ENCODE data around the gene GASK1B.
A peak's percentile ranks its signal among the peaks of the same experiment; 100 is the strongest.

The GASK1B gene

GRCh38 chr4:158197194-158197776 lies 24.5 kb upstream of the GASK1B start:
- Mint-ChIP-seq H3K27ac (no peak overlapping the region), H3K27me3 (no peaks in the 10 kb centered on the region), H3K4me3 (no peak overlapping the region), H3K36me3 (no peaks in the 10 kb centered on the region), H3K4me1 (no peaks in the 10 kb centered on the region), H3K9me3 (no peaks in the 10 kb centered on the region)
- ATAC-seq: no peak

GRCh38 chr4:158195297-158195696 lies 22.5 kb upstream of the GASK1B start:
- H3K4me3 Mint-ChIP-seq: no peak overlapping the region
- no peaks in the 10 kb centered on the region for H3K9me3 Mint-ChIP-seq
- H3K27me3 Mint-ChIP-seq: no peaks in the 10 kb centered on the region
- no peaks in the 10 kb centered on the region for H3K36me3 Mint-ChIP-seq
- ATAC-seq: no peak
- no peak overlapping the region for H3K27ac Mint-ChIP-seq
- H3K4me1 Mint-ChIP-seq: no peaks in the 10 kb centered on the region

- Mint-ChIP-seq H3K27ac (no peak overlapping the region), H3K36me3 (no peaks in the 10 kb centered on the region), H3K4me1 (no peaks in the 10 kb centered on the region), H3K4me3 (no peak overlapping the region), H3K27me3 (no peaks in the 10 kb centered on the region), H3K9me3 (no peaks in the 10 kb centered on the region)
- no peak for ATAC-seq
Measured at GRCh38 chr4:158193171-158193749, 20.4 kb upstream of the GASK1B start.

- H3K4me3 Mint-ChIP-seq: no peak overlapping the region
- ATAC-seq: no peak
- H3K27ac Mint-ChIP-seq: no peak overlapping the region
- H3K4me1 Mint-ChIP-seq: no peaks in the 10 kb centered on the region
- no peaks in the 10 kb centered on the region for H3K36me3 Mint-ChIP-seq
- H3K9me3 Mint-ChIP-seq: no peaks in the 10 kb centered on the region
- no peaks in the 10 kb centered on the region for H3K27me3 Mint-ChIP-seq
Measured at GRCh38 chr4:158192439-158193158, 19.8 kb upstream of the GASK1B start.

- no peak overlapping the region for H3K4me3 Mint-ChIP-seq
- no peak overlapping the region for H3K27ac Mint-ChIP-seq
- no peaks in the 10 kb centered on the region for H3K4me1 Mint-ChIP-seq
- H3K27me3 Mint-ChIP-seq: no peaks in the 10 kb centered on the region
- H3K36me3 Mint-ChIP-seq: no peaks in the 10 kb centered on the region
- H3K9me3 Mint-ChIP-seq: no peaks in the 10 kb centered on the region
- ATAC-seq: no peak
Measured at GRCh38 chr4:158190718-158191117, 17.9 kb upstream of the GASK1B start.

GRCh38 chr4:158189422-158189821 lies 16.6 kb upstream of the GASK1B start:
- no peaks in the 10 kb centered on the region for H3K9me3 Mint-ChIP-seq
- H3K4me1 Mint-ChIP-seq: no peaks in the 10 kb centered on the region
- ATAC-seq: no peak
- no peak overlapping the region for H3K27ac Mint-ChIP-seq
- H3K27me3 Mint-ChIP-seq: no peaks in the 10 kb centered on the region
- H3K36me3 Mint-ChIP-seq: no peaks in the 10 kb centered on the region
- H3K4me3 Mint-ChIP-seq: no peak overlapping the region

GRCh38 chr4:158186815-158187214 lies 14.0 kb upstream of the GASK1B start:
- H3K27me3 Mint-ChIP-seq: no peaks in the 10 kb centered on the region
- no peaks in the 10 kb centered on the region for H3K4me1 Mint-ChIP-seq
- ATAC-seq: no peak
- H3K27ac Mint-ChIP-seq: no peak overlapping the region
- H3K9me3 Mint-ChIP-seq: no peaks in the 10 kb centered on the region
- H3K36me3 Mint-ChIP-seq: no peaks in the 10 kb centered on the region
- H3K4me3 Mint-ChIP-seq: no peak overlapping the region

GRCh38 chr4:158182736-158183135 lies 9.9 kb upstream of the GASK1B start:
- Mint-ChIP-seq H3K27ac (no peak overlapping the region), H3K9me3 (no peaks in the 10 kb centered on the region), H3K4me3 (no peak overlapping the region), H3K27me3 (no peaks in the 10 kb centered on the region), H3K36me3 (no peaks in the 10 kb centered on the region), H3K4me1 (no peaks in the 10 kb centered on the region)
- ATAC-seq: no peak

- Mint-ChIP-seq H3K9me3 (no peaks in the 10 kb centered on the region), H3K36me3 (no peaks in the 10 kb centered on the region), H3K4me3 (no peak overlapping the region), H3K27me3 (no peaks in the 10 kb centered on the region), H3K4me1 (no peaks in the 10 kb centered on the region), H3K27ac (no peak overlapping the region)
- no peak for ATAC-seq
Measured at GRCh38 chr4:158181906-158182305, 9.1 kb upstream of the GASK1B start.

- no peaks in the 10 kb centered on the region for H3K36me3 Mint-ChIP-seq
- H3K9me3 Mint-ChIP-seq: no peaks in the 10 kb centered on the region
- no peak for ATAC-seq
- H3K27ac Mint-ChIP-seq: no peak overlapping the region
- H3K4me3 Mint-ChIP-seq: no peak overlapping the region
- H3K4me1 Mint-ChIP-seq: no peaks in the 10 kb centered on the region
- no peaks in the 10 kb centered on the region for H3K27me3 Mint-ChIP-seq
Measured at GRCh38 chr4:158179465-158179864, 6.6 kb upstream of the GASK1B start.

GRCh38 chr4:158176776-158177175 lies 4.0 kb upstream of the GASK1B start:
- no peak overlapping the region for H3K4me3 Mint-ChIP-seq
- no peak overlapping the region for H3K27ac Mint-ChIP-seq
- H3K36me3 Mint-ChIP-seq: no peaks in the 10 kb centered on the region
- peaks cover 7% of the 10 kb centered on the region for H3K27me3 Mint-ChIP-seq
- no peak for ATAC-seq
- no peaks in the 10 kb centered on the region for H3K9me3 Mint-ChIP-seq
- peaks cover 6% of the 10 kb centered on the region for H3K4me1 Mint-ChIP-seq

GRCh38 chr4:158176108-158176507 lies 3.3 kb upstream of the GASK1B start:
- Mint-ChIP-seq H3K36me3 (no peaks in the 10 kb centered on the region), H3K27ac (no peak overlapping the region), H3K27me3 (peaks cover 10% of the 10 kb centered on the region), H3K4me1 (peaks cover 7% of the 10 kb centered on the region), H3K4me3 (no peak overlapping the region), H3K9me3 (no peaks in the 10 kb centered on the region)
- peak; percentile 15 for ATAC-seq

GRCh38 chr4:158170691-158171561 lies 1.9 kb downstream of the GASK1B start:
- Mint-ChIP-seq H3K27ac (no peak overlapping the region), H3K27me3 (peaks cover 21% of the 10 kb centered on the region), H3K36me3 (no peaks in the 10 kb centered on the region), H3K4me1 (peaks cover 7% of the 10 kb centered on the region), H3K9me3 (no peaks in the 10 kb centered on the region), H3K4me3 (no peak overlapping the region)
- no peak for ATAC-seq

GRCh38 chr4:158169931-158170690 lies 2.7 kb downstream of the GASK1B start:
- H3K4me3 Mint-ChIP-seq: no peak overlapping the region
- no peak for ATAC-seq
- no peaks in the 10 kb centered on the region for H3K9me3 Mint-ChIP-seq

GRCh38 chr4:158169506-158169905 lies 3.3 kb downstream of the GASK1B start:
- ATAC-seq: no peak
- H3K27ac Mint-ChIP-seq: no peak overlapping the region
- peaks cover 7% of the 10 kb centered on the region for H3K4me1 Mint-ChIP-seq
- H3K36me3 Mint-ChIP-seq: no peaks in the 10 kb centered on the region
- no peaks in the 10 kb centered on the region for H3K9me3 Mint-ChIP-seq
- H3K4me3 Mint-ChIP-seq: no peak overlapping the region
- peaks cover 21% of the 10 kb centered on the region for H3K27me3 Mint-ChIP-seq

More at GRCh38 chr4:158169931-158170690, 2.7 kb downstream of the GASK1B start:
- Mint-ChIP-seq H3K27ac (no peak overlapping the region), H3K27me3 (peaks cover 21% of the 10 kb centered on the region), H3K36me3 (no peaks in the 10 kb centered on the region), H3K4me1 (peaks cover 7% of the 10 kb centered on the region)

Measured in stimulated activated memory B cell treated with anti-CD40 and anti-IgM and Interleukin-4, amounts not matched to agents 10 μg/mL and 1 μg/mL and 100 μg/mL, for 72 hours (primary cell).